ENCODE measurements around the gene PKNOX2. TPM values are rescaled to one million over a fixed set of nuclear protein-coding genes. Genes with fewer than 3 reads are reported as not detected.
A peak's percentile ranks its signal among the peaks of the same experiment; 100 is the strongest.

PKNOX2 gene
- total and polyA plus RNA-seq, 4 donors = 0.14 to 0.29 (median 0.24) TPM

GRCh38 chr11:125333354-125334073 lies 169.0 kb downstream of the PKNOX2 start:
- no peak for DNase-seq (ENCODE audit: low spot score)
- Histone ChIP-seq H3K9ac (ENCODE audit: low read depth in 1 of 2, low read length in 2 of 2) (no peak overlapping the region), H3K27me3 (ENCODE audit: control insufficient read depth in 4 of 4, insufficient read depth in 4 of 4, low read length in 3 of 4) (no peaks in the 10 kb centered on the region), H3K4me1 (ENCODE audit: control insufficient read depth in 4 of 4, insufficient read depth in 4 of 4, low read length in 3 of 4) (no peaks in the 10 kb centered on the region), H3K27ac (ENCODE audit: low read depth in 1 of 2, low read length in 2 of 2) (no peak overlapping the region), H3K9me3 (ENCODE audit: control insufficient read depth in 4 of 4, low read length in 3 of 4) (no peaks in the 10 kb centered on the region), H3K36me3 (ENCODE audit: control insufficient read depth in 4 of 4, insufficient read depth in 3 of 4, low read depth in 1 of 4, low read length in 3 of 4) (no peaks in the 10 kb centered on the region), H3K4me3 (ENCODE audit: low read depth in 1 of 3, low read length in 3 of 3) (no peak overlapping the region)
- 82% methylated on average over 7 of the region's 7 CpGs for WGBS
- TF ChIP-seq NR2F2 (IDR thresholded peaks at IDR 0.05) = no peak
- no peak for TF ChIP-seq MAX (IDR thresholded peaks at IDR 0.05)
- no peak for TF ChIP-seq SP1 (IDR thresholded peaks at IDR 0.05)
- no peak for TF ChIP-seq ZBTB33 (IDR thresholded peaks at IDR 0.05)
- TF ChIP-seq TAF1 (conservative IDR thresholded peaks at IDR 0.05) = no peak
- TF ChIP-seq HNF4A (conservative IDR thresholded peaks at IDR 0.05) = no peak
- TF ChIP-seq REST (IDR thresholded peaks at IDR 0.05) = no peak
- no peak for TF ChIP-seq FOXA2 (IDR thresholded peaks at IDR 0.05)
- no peak for TF ChIP-seq CTCF (IDR thresholded peaks at IDR 0.05; ENCODE audit: low read depth, low read length, missing input control)
- TF ChIP-seq JUND (IDR thresholded peaks at IDR 0.05) = no peak

GRCh38 chr11:125335106-125335505 lies 170.6 kb downstream of the PKNOX2 start:
- TF ChIP-seq NR2F2 (IDR thresholded peaks at IDR 0.05) = peak; percentile 43
- no peak for TF ChIP-seq FOXA2 (IDR thresholded peaks at IDR 0.05)
- H3K4me1 ChIP-seq (ENCODE audit: control insufficient read depth in 4 of 4, insufficient read depth in 4 of 4, low read length in 3 of 4) = no peaks in the 10 kb centered on the region
- no peak overlapping the region for H3K4me3 ChIP-seq (ENCODE audit: low read depth in 1 of 3, low read length in 3 of 3)
- peaks cover 0 to 4% (median 0%) of the 10 kb centered on the region in 4 donors for H3K27me3 ChIP-seq (ENCODE audit: control insufficient read depth in 4 of 4, insufficient read depth in 4 of 4, low read length in 3 of 4)
- no peaks in the 10 kb centered on the region for H3K36me3 ChIP-seq (ENCODE audit: control insufficient read depth in 4 of 4, insufficient read depth in 3 of 4, low read depth in 1 of 4, low read length in 3 of 4)
- WGBS = 78% methylated on average over 5 of the region's 5 CpGs
- no peaks in the 10 kb centered on the region for H3K9me3 ChIP-seq (ENCODE audit: control insufficient read depth in 4 of 4, low read length in 3 of 4)
- no peak overlapping the region for H3K9ac ChIP-seq (ENCODE audit: low read depth in 1 of 2, low read length in 2 of 2)
- no peak overlapping the region for H3K27ac ChIP-seq (ENCODE audit: low read depth in 1 of 2, low read length in 2 of 2)
- no peak for DNase-seq (ENCODE audit: low spot score)
